Activated T-cell treated with anti-CD3 and anti-CD28 coated beads for 1 hour (primary cell): ENCODE measurements around the gene ASTL.

Source experiments
- DNase-seq: peaks from one replicate; pipeline ENCODE4 v3.0.0-alpha.2; 2020; ENCODE audit warnings: low read depth

ASTL gene

GRCh38 chr2:96112501-96113366 lies 25.6 kb downstream of the ASTL start:
- no peak for DNase-seq

GRCh38 chr2:96111823-96112500 lies 26.3 kb downstream of the ASTL start:
- no peak for DNase-seq

GRCh38 chr2:96111257-96111640 lies 27.1 kb downstream of the ASTL start:
- DNase-seq = no peak

- no peak for DNase-seq
These were observed 27.6 kb downstream of the ASTL start for GRCh38 chr2:96110621-96111256.

GRCh38 chr2:96109931-96110511 lies 28.3 kb downstream of the ASTL start:
- no peak for DNase-seq

GRCh38 chr2:96109361-96109680 lies 29.0 kb downstream of the ASTL start:
- DNase-seq = no peak

GRCh38 chr2:96108541-96109360 lies 29.6 kb downstream of the ASTL start:
- DNase-seq = no peak

GRCh38 chr2:96108151-96108540 lies 30.2 kb downstream of the ASTL start:
- no peak for DNase-seq

GRCh38 chr2:96107708-96108065 lies 30.6 kb downstream of the ASTL start:
- DNase-seq = no peak

- no peak for DNase-seq
These were observed 31.2 kb downstream of the ASTL start for GRCh38 chr2:96106991-96107707.

GRCh38 chr2:96105994-96106715 lies 32.1 kb downstream of the ASTL start:
- no peak for DNase-seq

- no peak for DNase-seq
These were observed 33.0 kb downstream of the ASTL start for GRCh38 chr2:96105152-96105915.

GRCh38 chr2:96104487-96104861 lies 33.8 kb downstream of the ASTL start:
- DNase-seq = no peak

GRCh38 chr2:96103761-96104486 lies 34.4 kb downstream of the ASTL start:
- no peak for DNase-seq

- DNase-seq = no peak
These were observed 35.1 kb downstream of the ASTL start for GRCh38 chr2:96103187-96103601.

- no peak for DNase-seq
These were observed 35.6 kb downstream of the ASTL start for GRCh38 chr2:96102596-96103186.

GRCh38 chr2:96100893-96101304 lies 37.4 kb downstream of the ASTL start:
- DNase-seq = no peak

- DNase-seq = no peak
These were observed 38.2 kb downstream of the ASTL start for GRCh38 chr2:96099861-96100798.
